GM18508 (cell line): ENCODE results near the gene SLC9A9.

Experiments used
- ATAC-seq: cut with Tn5 transposase; IDR thresholded peaks from one replicate; pipeline ENCODE4 v1.9.1; 2021; ENCODE audit warnings: moderate number of reproducible peaks; ENCODE audit not compliant: insufficient read depth, unreplicated experiment

The SLC9A9 gene

DNA sequence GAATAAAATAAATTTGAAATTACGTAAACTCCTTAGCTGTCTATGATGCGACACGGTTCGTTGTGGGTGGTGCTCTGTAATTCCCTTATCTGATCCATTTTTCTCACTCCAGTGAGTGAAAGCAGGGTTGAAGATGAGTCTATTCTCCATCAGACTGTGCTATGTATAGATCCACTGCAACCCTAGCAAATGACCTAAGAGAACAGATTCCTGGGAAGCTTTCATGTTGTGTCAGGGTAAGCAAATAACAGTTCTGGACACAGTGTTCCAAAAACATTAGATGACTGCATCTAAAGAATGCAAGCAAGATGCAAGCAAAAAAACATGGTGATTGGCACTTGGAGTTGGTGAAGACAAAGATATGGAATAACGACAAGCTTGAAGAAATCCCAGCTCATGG lies 239.3 kb downstream of the SLC9A9 start:
- ATAC-seq, result no peak

DNA sequence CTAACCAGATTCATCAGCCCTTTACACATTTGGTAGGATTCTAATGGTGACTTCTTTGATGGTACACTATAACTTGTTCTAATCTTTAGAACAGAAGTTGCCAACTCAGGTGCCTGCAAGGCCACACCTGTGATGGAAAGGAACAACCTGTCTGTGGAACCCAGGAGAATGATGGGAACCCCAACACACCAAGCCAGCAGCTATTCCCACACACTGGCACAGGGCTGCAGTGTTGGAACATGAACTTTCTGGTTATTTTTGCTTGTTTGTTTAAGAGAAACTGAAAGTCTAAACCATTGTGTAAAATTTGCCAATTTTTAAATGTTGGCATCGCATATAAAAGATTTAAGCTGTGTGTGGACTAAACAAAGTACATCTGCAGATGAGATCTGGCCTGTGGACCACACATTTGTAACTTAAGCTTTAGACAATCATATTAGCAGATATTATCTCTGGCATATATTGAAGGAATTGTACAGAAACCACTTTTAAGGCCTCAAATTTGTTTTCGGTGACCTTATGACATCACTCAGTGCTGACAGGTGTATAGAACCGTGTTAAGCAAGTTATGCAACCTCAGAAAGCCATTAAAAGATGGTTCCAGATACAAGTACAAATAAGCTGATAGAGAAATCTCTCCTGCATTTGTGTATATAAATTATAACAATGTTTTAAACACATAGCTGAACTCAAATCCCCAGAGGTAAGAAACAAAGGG lies 242.9 kb downstream of the SLC9A9 start:
- ATAC-seq, result no peak

DNA sequence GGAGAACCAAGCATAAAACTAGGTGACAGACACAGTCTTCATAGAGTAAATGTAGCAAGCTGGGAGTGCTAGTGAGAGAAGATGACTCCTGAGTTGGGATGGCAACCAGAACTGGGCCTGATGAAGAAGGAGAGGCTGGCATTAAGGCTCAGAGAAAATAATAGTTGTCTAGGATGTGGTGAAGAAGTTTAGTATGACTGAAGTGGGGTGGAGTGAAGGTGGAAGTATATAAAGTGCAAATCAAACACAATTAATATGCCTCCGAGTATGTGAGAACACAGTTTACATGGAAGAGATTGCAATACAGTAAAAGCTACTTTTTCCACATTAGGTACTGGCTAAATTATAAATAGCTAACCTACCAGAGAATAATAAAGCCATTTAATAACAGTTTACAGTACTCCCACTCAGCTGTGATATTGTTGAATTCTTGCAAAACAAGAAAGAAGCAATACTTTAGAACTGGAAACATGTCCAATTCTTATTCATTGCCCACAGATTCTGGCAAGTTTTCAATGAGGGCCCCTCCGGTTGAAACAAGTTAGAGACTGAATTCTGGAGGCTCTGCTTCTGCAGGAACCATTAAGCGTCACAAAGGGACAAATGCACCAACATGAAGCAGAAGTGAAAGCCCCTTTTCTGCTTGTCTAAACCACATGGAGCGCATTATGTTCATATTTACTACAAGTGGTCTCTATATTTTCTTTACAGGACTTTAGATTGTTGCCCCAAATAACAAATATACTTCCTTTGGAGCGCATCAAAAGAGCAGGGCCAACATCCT lies 243.7 kb downstream of the SLC9A9 start:
- no peak for ATAC-seq

DNA sequence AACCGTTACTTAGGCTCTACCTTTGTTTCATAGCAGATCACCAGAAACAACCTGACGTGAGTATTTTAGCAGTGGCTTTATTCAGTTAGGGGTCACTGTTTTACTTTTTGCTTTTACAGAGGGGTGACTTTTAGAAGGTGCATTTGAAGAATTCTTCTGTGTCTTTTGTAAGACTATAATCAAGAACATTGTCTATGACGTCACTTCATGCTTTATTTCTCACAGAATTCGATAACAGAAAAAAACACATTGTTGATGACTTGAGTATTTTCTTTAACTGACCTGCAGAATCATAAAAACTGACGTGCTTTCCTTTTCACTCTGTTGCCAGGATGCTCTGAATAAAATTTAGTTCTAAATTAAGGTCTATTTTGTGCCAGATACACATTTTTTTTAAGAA lies 244.5 kb downstream of the SLC9A9 start:
- ATAC-seq, result no peak

DNA sequence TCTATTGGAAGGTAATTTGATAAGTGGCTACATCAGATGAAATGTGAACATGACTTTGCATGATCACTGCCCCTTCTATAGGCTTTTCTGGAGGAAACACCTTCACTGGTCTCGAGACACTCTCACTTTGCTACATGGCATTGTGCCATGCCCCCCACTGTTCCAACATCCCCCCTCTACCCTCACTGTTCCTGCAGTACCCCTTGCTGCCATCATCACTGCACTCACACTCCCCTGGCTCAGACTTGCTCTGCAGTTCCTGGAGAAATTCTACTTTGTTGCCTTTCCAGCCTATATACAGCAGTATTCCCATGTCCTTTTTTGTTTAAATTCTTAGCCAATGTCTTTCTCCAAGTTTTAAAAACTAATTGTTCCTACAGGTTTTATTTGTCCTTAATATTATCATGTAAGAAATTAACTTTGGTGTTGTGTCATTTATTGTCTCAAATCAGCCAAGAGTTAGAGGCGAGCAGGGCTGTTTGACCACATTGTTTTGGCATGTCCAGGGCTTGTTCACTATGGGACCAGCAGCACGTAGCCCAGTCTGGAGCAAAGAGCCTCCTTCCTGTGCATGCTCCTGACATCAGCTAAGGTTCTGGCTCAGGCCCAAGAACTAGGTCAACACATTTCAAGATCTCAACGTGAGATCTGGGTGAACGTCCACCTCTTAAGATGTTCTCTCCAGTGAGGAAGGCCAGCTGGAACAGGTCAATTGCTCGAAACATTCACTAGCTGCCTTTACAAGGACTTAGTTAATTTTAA lies 246.4 kb downstream of the SLC9A9 start:
- ATAC-seq, result no peak

- no peak for ATAC-seq
Measured at GRCh38 chr3:143600756-143601718, 247.2 kb downstream of the SLC9A9 start.

DNA sequence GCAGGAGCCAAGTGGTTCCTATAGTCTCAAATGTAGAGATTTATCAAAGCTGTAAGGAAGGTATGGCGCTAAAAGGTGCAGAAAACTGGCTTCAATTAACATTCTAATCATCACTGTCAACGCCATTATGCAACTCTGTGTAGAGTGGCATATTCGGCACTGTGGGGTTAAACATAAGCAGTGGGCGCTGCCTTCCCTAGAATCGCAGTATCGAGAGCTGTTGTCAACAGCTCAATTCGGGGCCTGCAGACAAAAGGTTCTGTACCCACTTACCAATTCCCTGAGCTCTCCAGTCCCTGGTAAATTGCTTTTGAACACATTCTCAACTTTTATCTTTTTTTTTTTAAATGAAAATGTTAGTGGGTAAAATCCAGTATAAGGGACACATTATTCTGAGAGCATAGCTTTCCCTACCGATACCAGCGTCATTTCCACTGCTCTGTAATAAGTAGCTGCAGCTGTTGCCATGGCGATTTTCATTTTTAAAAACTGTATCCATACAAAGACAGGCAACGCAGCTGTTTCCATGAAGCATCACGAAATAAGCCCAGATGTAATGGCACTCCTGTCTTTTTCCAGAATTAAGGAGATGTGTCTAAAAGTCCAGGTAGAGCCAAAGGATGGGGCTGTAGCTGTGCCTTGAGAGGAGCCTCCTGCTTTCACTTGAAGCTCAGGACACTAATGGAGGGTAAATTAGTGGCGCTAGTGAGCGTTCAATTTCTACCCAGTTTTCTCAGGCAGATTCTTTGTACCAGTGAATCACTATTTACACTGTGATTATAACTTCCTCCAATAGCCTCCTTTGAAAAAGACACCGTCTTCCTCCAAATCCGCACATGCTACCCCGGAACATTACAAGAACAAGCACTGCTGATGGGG lies 250.3 kb downstream of the SLC9A9 start:
- ATAC-seq, result no peak

DNA sequence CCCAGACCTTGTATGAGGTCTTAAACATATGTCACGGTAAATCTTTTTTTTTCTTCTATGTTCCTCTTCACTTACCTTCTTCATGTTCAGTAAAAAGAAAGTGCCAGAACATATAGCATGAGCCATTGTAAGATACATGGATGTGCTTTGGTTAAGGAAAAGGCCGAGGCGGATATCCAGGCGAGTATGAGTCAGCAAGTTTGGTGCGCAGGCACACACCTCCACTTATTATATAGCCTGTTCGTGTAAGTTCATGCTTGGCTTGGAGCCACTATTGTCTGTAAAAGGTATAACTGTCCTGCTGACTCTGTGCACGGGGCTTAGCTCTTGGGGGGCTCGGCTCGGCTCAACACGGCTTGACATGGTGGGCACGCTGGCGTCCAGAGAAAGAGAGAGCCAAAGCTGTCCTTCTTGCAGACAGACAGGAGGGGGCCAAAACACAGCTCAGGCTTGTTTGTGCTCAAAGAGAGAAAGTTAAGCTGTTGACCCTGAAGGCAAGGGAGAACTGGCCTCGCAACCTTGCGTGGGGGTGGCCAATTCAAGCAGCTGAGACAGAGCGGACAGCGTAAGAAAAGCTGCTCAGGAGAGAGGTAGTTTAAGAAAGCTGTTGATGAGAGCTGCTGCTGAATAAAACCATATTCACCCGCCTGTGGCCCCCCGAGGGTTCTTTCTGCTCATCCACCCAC lies 251.2 kb downstream of the SLC9A9 start:
- no peak for ATAC-seq

DNA sequence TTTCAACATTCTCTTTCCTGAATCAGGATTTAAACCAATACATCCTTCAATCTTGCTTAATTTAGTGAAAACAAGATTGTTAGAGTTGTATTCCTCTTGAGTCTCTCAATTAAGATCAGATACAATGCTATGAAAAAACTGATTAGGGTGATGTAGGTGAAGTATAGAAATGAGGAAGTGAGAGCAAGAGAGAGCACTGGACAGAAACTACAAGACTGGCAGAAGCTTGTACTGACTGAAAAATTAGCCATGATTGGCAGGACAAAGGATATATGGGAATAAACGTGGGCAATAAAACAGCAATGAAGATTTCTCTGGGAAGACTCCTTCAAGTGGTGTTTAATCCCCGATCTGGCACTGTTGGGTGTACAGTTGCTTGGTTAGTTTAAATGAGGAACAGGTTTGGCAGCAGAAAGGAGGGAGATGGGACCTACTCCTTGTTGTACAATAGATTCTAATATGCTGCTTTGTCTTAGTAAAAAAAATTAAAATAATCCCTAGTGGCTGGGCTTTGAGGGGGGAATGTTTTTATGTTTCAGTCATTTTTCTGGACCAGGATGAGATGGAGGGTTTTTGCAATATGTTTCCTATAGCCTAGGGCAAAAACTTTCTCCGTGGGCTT lies 252.7 kb downstream of the SLC9A9 start:
- ATAC-seq, result peak; percentile 93

GRCh38 chr3:143594206-143594605 lies 254.1 kb downstream of the SLC9A9 start:
- no peak for ATAC-seq

DNA sequence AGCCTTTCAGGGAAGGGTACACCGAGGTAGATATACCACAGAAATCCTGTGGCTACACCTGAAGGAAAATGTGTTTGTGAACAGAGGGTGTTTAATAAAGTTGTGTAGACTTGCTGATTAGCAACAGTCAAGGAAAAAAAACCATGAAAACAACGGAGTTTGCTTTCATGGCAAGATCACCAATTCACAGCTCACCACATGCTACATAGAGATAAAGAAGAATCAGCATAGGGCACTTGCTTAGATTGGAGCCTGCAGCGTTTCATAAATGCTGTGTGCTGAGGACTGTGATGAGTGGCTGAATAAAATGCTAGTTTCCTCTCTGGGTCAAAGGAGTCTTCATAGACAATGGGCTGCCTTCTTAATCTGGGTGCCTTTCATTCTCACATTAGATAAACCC lies 257.6 kb downstream of the SLC9A9 start:
- ATAC-seq, result no peak

DNA sequence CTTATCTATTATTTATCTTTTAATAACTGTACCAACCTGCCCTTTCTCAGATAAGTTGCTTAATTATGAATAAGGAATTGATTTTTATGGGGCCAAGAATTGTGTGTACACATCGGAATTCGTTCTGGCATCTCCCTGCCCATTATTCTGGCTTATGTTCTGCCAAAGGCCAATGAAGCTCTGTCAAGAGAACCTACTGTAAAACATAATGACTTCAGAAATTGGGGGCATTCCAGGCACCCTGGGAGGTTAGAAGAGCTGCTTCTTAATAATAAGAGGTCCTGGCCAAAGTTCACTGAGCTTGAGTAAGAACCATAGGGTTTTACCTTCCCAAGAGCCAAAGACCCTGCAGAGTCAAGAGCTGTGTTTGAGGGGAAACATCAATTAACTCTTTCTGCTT lies 261.7 kb downstream of the SLC9A9 start:
- no peak for ATAC-seq

- ATAC-seq, result no peak
Measured at GRCh38 chr3:143585720-143586456, 262.4 kb downstream of the SLC9A9 start.

GRCh38 chr3:143584474-143584873 lies 263.8 kb downstream of the SLC9A9 start:
- no peak for ATAC-seq

DNA sequence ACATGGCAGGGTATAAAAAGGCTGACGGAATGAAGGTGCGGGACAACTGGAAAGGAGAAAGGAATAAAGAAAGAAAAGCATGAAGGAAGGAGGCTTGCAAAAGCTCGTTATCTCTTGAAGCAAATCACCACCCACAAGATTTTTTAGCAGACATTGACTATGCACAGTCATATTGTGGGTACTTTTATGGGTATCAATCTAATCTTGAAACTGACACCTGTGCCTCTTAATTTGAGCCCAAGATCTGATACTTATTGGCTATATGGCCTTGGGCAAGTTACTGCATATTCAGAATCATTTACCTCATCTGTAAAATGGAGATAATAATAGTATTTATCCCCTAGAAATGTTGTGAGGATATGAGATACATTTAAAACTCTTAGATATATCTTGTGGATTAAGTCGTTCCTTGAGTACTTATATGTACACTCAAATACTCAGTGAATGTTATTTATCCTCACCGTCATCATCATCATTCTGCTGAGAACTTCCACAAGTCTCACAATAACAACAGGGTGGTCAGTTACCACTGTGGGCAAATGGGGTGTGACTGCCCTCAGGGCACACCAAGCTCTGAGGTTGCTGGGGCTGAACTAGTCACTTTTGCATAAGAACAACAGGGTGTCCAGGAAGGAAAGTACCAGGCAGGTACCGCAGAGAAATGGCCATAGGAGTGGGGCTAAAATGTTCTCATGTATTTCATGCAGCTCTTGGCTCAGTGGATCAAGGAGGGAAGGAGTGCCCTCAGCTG lies 266.1 kb downstream of the SLC9A9 start:
- no peak for ATAC-seq

- ATAC-seq, result no peak
Measured at GRCh38 chr3:143578810-143579435, 269.3 kb downstream of the SLC9A9 start.
